ENCODE measurements around the gene PABPC1L2B.
"Not testable (repeated sequence)": the region's sequence is repeated elsewhere in the genome, so short reads cannot be mapped to it uniquely, and the experiment has no call there.

GRCh38 chrX:72980894-72981469 is 21.8 kb upstream of the PABPC1L2B start:
- TF ChIP-seq, protein P1, sequence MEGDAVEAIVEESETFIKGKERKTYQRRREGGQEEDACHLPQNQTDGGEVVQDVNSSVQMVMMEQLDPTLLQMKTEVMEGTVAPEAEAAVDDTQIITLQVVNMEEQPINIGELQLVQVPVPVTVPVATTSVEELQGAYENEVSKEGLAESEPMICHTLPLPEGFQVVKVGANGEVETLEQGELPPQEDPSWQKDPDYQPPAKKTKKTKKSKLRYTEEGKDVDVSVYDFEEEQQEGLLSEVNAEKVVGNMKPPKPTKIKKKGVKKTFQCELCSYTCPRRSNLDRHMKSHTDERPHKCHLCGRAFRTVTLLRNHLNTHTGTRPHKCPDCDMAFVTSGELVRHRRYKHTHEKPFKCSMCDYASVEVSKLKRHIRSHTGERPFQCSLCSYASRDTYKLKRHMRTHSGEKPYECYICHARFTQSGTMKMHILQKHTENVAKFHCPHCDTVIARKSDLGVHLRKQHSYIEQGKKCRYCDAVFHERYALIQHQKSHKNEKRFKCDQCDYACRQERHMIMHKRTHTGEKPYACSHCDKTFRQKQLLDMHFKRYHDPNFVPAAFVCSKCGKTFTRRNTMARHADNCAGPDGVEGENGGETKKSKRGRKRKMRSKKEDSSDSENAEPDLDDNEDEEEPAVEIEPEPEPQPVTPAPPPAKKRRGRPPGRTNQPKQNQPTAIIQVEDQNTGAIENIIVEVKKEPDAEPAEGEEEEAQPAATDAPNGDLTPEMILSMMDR (IDR thresholded peaks at IDR 0.05), result not testable (repeated sequence)
- TF ChIP-seq POLR2AphosphoS5 (IDR thresholded peaks at IDR 0.05; ENCODE audit: low read depth, low read length), result not testable (repeated sequence)
- TF ChIP-seq, protein P2, sequence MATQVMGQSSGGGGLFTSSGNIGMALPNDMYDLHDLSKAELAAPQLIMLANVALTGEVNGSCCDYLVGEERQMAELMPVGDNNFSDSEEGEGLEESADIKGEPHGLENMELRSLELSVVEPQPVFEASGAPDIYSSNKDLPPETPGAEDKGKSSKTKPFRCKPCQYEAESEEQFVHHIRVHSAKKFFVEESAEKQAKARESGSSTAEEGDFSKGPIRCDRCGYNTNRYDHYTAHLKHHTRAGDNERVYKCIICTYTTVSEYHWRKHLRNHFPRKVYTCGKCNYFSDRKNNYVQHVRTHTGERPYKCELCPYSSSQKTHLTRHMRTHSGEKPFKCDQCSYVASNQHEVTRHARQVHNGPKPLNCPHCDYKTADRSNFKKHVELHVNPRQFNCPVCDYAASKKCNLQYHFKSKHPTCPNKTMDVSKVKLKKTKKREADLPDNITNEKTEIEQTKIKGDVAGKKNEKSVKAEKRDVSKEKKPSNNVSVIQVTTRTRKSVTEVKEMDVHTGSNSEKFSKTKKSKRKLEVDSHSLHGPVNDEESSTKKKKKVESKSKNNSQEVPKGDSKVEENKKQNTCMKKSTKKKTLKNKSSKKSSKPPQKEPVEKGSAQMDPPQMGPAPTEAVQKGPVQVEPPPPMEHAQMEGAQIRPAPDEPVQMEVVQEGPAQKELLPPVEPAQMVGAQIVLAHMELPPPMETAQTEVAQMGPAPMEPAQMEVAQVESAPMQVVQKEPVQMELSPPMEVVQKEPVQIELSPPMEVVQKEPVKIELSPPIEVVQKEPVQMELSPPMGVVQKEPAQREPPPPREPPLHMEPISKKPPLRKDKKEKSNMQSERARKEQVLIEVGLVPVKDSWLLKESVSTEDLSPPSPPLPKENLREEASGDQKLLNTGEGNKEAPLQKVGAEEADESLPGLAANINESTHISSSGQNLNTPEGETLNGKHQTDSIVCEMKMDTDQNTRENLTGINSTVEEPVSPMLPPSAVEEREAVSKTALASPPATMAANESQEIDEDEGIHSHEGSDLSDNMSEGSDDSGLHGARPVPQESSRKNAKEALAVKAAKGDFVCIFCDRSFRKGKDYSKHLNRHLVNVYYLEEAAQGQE (IDR thresholded peaks at IDR 0.05; ENCODE audit: low read depth, low read length), result not testable (repeated sequence)

All from SK-N-SH (cell line).